IMR-90 (cell line): Measurements from ENCODE around the gene TAF11. TPM values are rescaled to one million over a fixed set of nuclear protein-coding genes. Genes with fewer than 3 reads are reported as not detected.

Experiments
- ATAC-seq: fragments of 200-7000 bp; cut with Tn5 transposase; 2 replicates; pipeline ENCODE4 v1.9.1; 2020; ENCODE audit warnings: low read depth, mild to moderate bottlenecking, moderate library complexity
- BruUV-seq: library from RNA; stranded (reverse); fragments of 400-500 nt; replicated peaks from 2 replicates; lab custom pipeline; 2021; lab: Mats Ljungman, UMichigan
- CTCF ChIA-PET: fragments of 300-600 bp; formaldehyde crosslinking; extraction: SDS; loops from one replicate; lab custom pipeline; 2021; ENCODE audit warnings: antibody characterized with exemption; lab: Yijun Ruan, JAX
- POLR2A ChIA-PET: fragments of 300-600 bp; sonication (Branson Sonifier 250); formaldehyde crosslinking; loops from one replicate; lab custom pipeline; 2022; ENCODE audit warnings: antibody characterized with exemption; ENCODE audit not compliant: unreplicated experiment; lab: Charles Lee
- DNase-seq: peaks from one replicate; pipeline ENCODE4 v3.0.0; 2013
- H2AFZ ChIP-seq: replicated peaks from 2 replicates; pipeline ENCODE3; 2013; ENCODE audit warnings: low read length, mild to moderate bottlenecking; ENCODE audit not compliant: poor library complexity
- H2AK5ac ChIP-seq: 2 replicates; pipeline ENCODE4 v1.6.1; 2013; ENCODE audit warnings: low read depth, low read length, inconsistent platforms
- H2AK9ac ChIP-seq: replicated peaks from 2 replicates; pipeline ENCODE3; 2013; ENCODE audit warnings: mild to moderate bottlenecking, low read depth, low read length, moderate library complexity; ENCODE audit not compliant: poor library complexity
- H2BK120ac ChIP-seq: 2 replicates; pipeline ENCODE4 v1.6.1; 2013; ENCODE audit warnings: low read depth, low read length, inconsistent platforms
- H2BK15ac ChIP-seq: 3 replicates; pipeline ENCODE4 v1.6.1; 2013; ENCODE audit warnings: low read depth, low read length, inconsistent platforms
- H2BK20ac ChIP-seq: 2 replicates; pipeline ENCODE4 v1.6.1; 2013; ENCODE audit warnings: low read depth, mild to moderate bottlenecking, inconsistent platforms, low read length, moderate library complexity
- H2BK5ac ChIP-seq: 2 replicates; pipeline ENCODE4 v1.6.1; 2013; ENCODE audit warnings: mild to moderate bottlenecking, low read depth, low read length, inconsistent platforms; ENCODE audit not compliant: poor library complexity, severe bottlenecking
- H3K14ac ChIP-seq: replicated peaks from 2 replicates; pipeline ENCODE4 v1.6.1; 2013; ENCODE audit warnings: low read depth, low read length, inconsistent platforms
- H3K18ac ChIP-seq: 2 replicates; pipeline ENCODE4 v1.6.1; 2013; ENCODE audit warnings: low read depth, low read length, control low read depth
- H3K23ac ChIP-seq: 2 replicates; pipeline ENCODE4 v1.6.1; 2013; ENCODE audit warnings: low read depth, low read length, inconsistent platforms
- H3K27ac ChIP-seq: 2 replicates; pipeline ENCODE4 v1.5.1; 2013; ENCODE audit warnings: mild to moderate bottlenecking, control low read depth, low read length; ENCODE audit not compliant: insufficient read depth
- H3K27me3 ChIP-seq: 2 replicates; pipeline ENCODE4 v1.6.1; 2013; ENCODE audit warnings: low read length; ENCODE audit not compliant: control insufficient read depth, insufficient read depth
- H3K36me3 ChIP-seq: 2 replicates; pipeline ENCODE4 v1.6.1; 2013; ENCODE audit warnings: low read length, mixed read lengths; ENCODE audit not compliant: control insufficient read depth, insufficient read depth
- H3K4ac ChIP-seq: 2 replicates; pipeline ENCODE4 v1.6.1; 2013; ENCODE audit warnings: low read depth, low read length, inconsistent platforms
- H3K4me1 ChIP-seq: 2 replicates; pipeline ENCODE4 v1.6.1; 2013; ENCODE audit warnings: low read length, mixed read lengths; ENCODE audit not compliant: control insufficient read depth, insufficient read depth
- H3K4me2 ChIP-seq: 2 replicates; pipeline ENCODE4 v1.6.1; 2013; ENCODE audit warnings: low read depth, mild to moderate bottlenecking, control low read depth, low read length, moderate library complexity
- H3K4me3 ChIP-seq: 2 replicates; pipeline ENCODE4 v1.5.1; 2013; ENCODE audit warnings: low read depth, mild to moderate bottlenecking, control low read depth, low read length, moderate library complexity; ENCODE audit not compliant: insufficient read depth
- H3K56ac ChIP-seq: 2 replicates; pipeline ENCODE4 v1.6.1; 2013; ENCODE audit warnings: low read length, inconsistent platforms; ENCODE audit not compliant: insufficient read depth; ENCODE audit errors: extremely low read depth
- H3K79me1 ChIP-seq, 2 experiments: 2 replicates each; pipeline ENCODE4 v1.6.1; 2013; ENCODE audit warnings: low read length in 2 of 2, inconsistent platforms in 1 of 2, low read depth in 1 of 2
- H3K9ac ChIP-seq: 2 replicates; pipeline ENCODE4 v1.6.1; 2013; ENCODE audit warnings: low read depth, low read length, control low read depth
- H3K9me1 ChIP-seq: 2 replicates; pipeline ENCODE4 v1.6.1; 2013; ENCODE audit warnings: low read length, inconsistent platforms; ENCODE audit not compliant: insufficient read depth
- H3K9me3 ChIP-seq: 2 replicates; pipeline ENCODE4 v1.6.1; 2013; ENCODE audit warnings: low read length; ENCODE audit not compliant: control insufficient read depth, insufficient read depth
- H4K20me1 ChIP-seq: 2 replicates; pipeline ENCODE4 v1.6.1; 2013; ENCODE audit warnings: low read length, inconsistent platforms; ENCODE audit not compliant: insufficient read depth
- H4K5ac ChIP-seq: 2 replicates; pipeline ENCODE4 v1.6.1; 2013; ENCODE audit warnings: mild to moderate bottlenecking, low read depth, low read length, control low read depth
- H4K8ac ChIP-seq, 2 experiments: 2 replicates each; pipeline ENCODE4 v1.6.1; 2013; ENCODE audit warnings: low read depth in 2 of 2, low read length in 2 of 2, control low read depth in 1 of 2, inconsistent platforms in 1 of 2
- H4K91ac ChIP-seq: 2 replicates; pipeline ENCODE4 v1.6.1; 2013; ENCODE audit warnings: low read depth, low read length, inconsistent platforms; ENCODE audit not compliant: insufficient read depth
- MAZ ChIP-seq: IDR thresholded peaks from 2 replicates; pipeline ENCODE4 v1.6.1; 2012; ENCODE audit warnings: low read depth, mild to moderate bottlenecking, low read length, improper control_type of control experiment, moderate library complexity, borderline replicate concordance
- WGBS, 2 experiments: methylation state at CpG; one replicate each; pipeline versions ENCODE4 v1.1.5 to v1.1.7; 2013; ENCODE audit warnings: missing lambda C conversion rate in 2 of 2; ENCODE audit not compliant: insufficient read length in 1 of 2; ENCODE audit errors: extremely low coverage in 2 of 2; 5-methylcytosine and 5-hydroxymethylcytosine counted together
- dilution Hi-C: fragments of 300-500 bp; cut with HindIII; formaldehyde crosslinking; loops from one replicate; pipeline ENCODE4 v1.14.3; 2018; ENCODE audit warnings: low sequenced_read_pairs; ENCODE audit not compliant: unreplicated experiment
- in situ Hi-C: fragments of 300-500 bp; cut with MboI; formaldehyde crosslinking; loops from 3 replicates; pipeline ENCODE4 v1.14.3; 2019; ENCODE audit warnings: low sequenced_read_pairs, inconsistent platforms, mixed read lengths
- intact Hi-C: fragments of 100-400 bp; cut with micrococcal nuclease; formaldehyde crosslinking; loops from 2 replicates; pipeline ENCODE4 v1.10.0; 2022
- polyA plus RNA-seq, 3 experiments: library from polyadenylated mRNA; depleted of rRNA; stranded (reverse); fragments of >200 nt; gene quantifications; 2 replicates each; pipeline ENCODE4 v1.2.3, GENCODE V29; 2012; ENCODE audit warnings: low replicate concordance in 1 of 3
- total RNA-seq: library from RNA; depleted of rRNA; stranded (reverse); fragments of >200 nt; gene quantifications from 2 replicates; pipeline ENCODE4 v1.2.3, GENCODE V29; 2012

The TAF11 gene
- total and polyA plus RNA-seq, 2 of the 4 experiments (the other 2 are of a cell fraction): 12.7 to 23.3 TPM

GRCh38 chr6:34897716-34898115, 9.9 kb upstream of the TAF11 start:
- Histone ChIP-seq H3K36me3 (no peaks in the 10 kb centered on the region), H4K91ac (no peak overlapping the region), H2AFZ (no peak overlapping the region), H3K56ac (no peak overlapping the region), H2BK5ac (no peak overlapping the region), H3K9me3 (no peaks in the 10 kb centered on the region), H2AK5ac (no peak overlapping the region), H2BK20ac (no peak overlapping the region), H3K4me2 (no peak overlapping the region), H3K4ac (no peak overlapping the region), H4K5ac (no peak overlapping the region), H3K23ac (no peak overlapping the region), H3K79me1 (peaks cover 10 to 20% of the 10 kb centered on the region in 2 experiments), H3K27me3 (no peaks in the 10 kb centered on the region), H4K20me1 (peaks cover 7% of the 10 kb centered on the region; the same call in 1 of the 2 replicates), H2BK120ac (no peak overlapping the region), H3K9ac (no peak overlapping the region), H2BK15ac (no peak overlapping the region), H4K8ac (no peak overlapping the region), H2AK9ac (no peak overlapping the region), H3K27ac (no peak overlapping the region), H3K18ac (no peak overlapping the region), H3K4me3 (no peak overlapping the region), H3K9me1 (peaks cover 4% of the 10 kb centered on the region; the same call in 1 of the 2 replicates), H3K4me1 (no peaks in the 10 kb centered on the region), H3K14ac (no peak overlapping the region)
- intact Hi-C loops (no loop called here), dilution Hi-C loops (no loop called here), in situ Hi-C loops (no loop called here)
- ChIA-PET POLR2A (no interaction called here), CTCF (no interaction called here)
- TF ChIP-seq MAZ: no peak
- BruUV-seq: no TSS peak
- DNase-seq: no peak
- ATAC-seq: no peak
- WGBS, 2 experiments: no CpG with 5 or more reads among the region's 1 CpG
